Heart right ventricle (tissue), 16 donors: Measurements from ENCODE around the gene DISC1. TPM values are rescaled to one million over a fixed set of nuclear protein-coding genes. Genes with fewer than 3 reads are reported as not detected.
A peak's percentile ranks its signal among the peaks of the same experiment; 100 is the strongest.

ENCODE experiments used
- ATAC-seq, 8 donors: fragments of 200-7000 bp; cut with Tn5 transposase; one replicate each; pipeline ENCODE4 v1.9.1; 2020; ENCODE audit warnings: mild to moderate bottlenecking in 8 of 8, moderate library complexity in 8 of 8, moderate number of reproducible peaks in 1 of 8
- DNase-seq, 2 donors: peaks; one replicate each; pipeline ENCODE4 v3.0.0-alpha.2; 2020
- H3K27ac ChIP-seq, 10 donors: fragments of 200-600 bp; sonication (generic) in 2 of 10; one replicate each; pipeline versions ENCODE4 v1.5.0 to v1.8.0; 2020 to 2022; ENCODE audit warnings: mild to moderate bottlenecking in 3 of 10
- H3K27me3 ChIP-seq, 7 donors: fragments of 200-600 bp; one replicate each; pipeline ENCODE4 v1.8.0; 2021 to 2022; ENCODE audit warnings: mild to moderate bottlenecking in 2 of 7
- H3K36me3 ChIP-seq, 9 donors: fragments of 200-600 bp; sonication (generic) in 1 of 9; one replicate each; pipeline versions ENCODE4 v1.5.0 to v1.8.0; 2020 to 2022; ENCODE audit warnings: mild to moderate bottlenecking in 2 of 9
- H3K4me1 ChIP-seq, 9 donors: fragments of 200-600 bp; sonication (generic) in 1 of 9; one replicate each; pipeline versions ENCODE4 v1.5.0 to v1.8.0; 2020 to 2022; ENCODE audit warnings: mild to moderate bottlenecking in 4 of 9
- H3K4me3 ChIP-seq, 10 donors: fragments of 200-600 bp; sonication (generic) in 2 of 10; one replicate each; pipeline versions ENCODE4 v1.5.0 to v1.8.0; 2020 to 2022; ENCODE audit warnings: mild to moderate bottlenecking in 7 of 10, moderate library complexity in 2 of 10
- H3K9me3 ChIP-seq, 11 donors: fragments of 200-600 bp in 10 of 11; sonication (generic) in 2 of 11; one replicate each; pipeline versions ENCODE4 v1.5.0 to v1.8.0; 2013 to 2022; ENCODE audit warnings: mild to moderate bottlenecking in 2 of 11, control low read depth in 1 of 11, moderate library complexity in 1 of 11
- WGBS, 2 donors: extraction: QIAGEN DNeasy Blood & Tissue Kit; methylation state at CpG; one replicate each; pipeline ENCODE4 v1.1.7; 2013; ENCODE audit warnings: inconsistent platforms in 1 of 2; 5-methylcytosine and 5-hydroxymethylcytosine counted together
- intact Hi-C, 10 donors: fragments of 100-400 bp; cut with DNase I; formaldehyde crosslinking; loops; one replicate each; pipeline versions ENCODE4 v1.11.1 to v1.14.2; 2022
- polyA plus RNA-seq, 2 donors: library from polyadenylated mRNA; stranded (reverse); fragments of 200-250 nt; gene quantifications; one replicate each; pipeline ENCODE4 v1.2.3, GENCODE V29; 2013
- total RNA-seq, 10 donors: library from RNA; stranded (reverse); fragmentation: NEBNext Ultra II Directional in 3 of 10; extraction: Animal tissue kit (Norgen Biotek cat#: 25700) in 3 of 10; gene quantifications; one replicate each; pipeline versions ENCODE4 v1.2.1 to v1.2.4, GENCODE V29; 2021 to 2023
- TF ChIP-seq, protein P1 (sequence below), 9 donors: fragments of 200-600 bp; sonication (generic) in 2 of 9; IDR thresholded peaks; one replicate each; pipeline versions ENCODE4 v1.5.0 to v1.8.0; 2021 to 2022; ENCODE audit warnings: antibody characterized with exemption in 9 of 9, mild to moderate bottlenecking in 5 of 9, moderate library complexity in 1 of 9
- donor health status: Arrhythmogenic right ventricular cardiomyopathy.
- donor health status: ischemic (EF 13 %, LVEDD 7.1; RV severe dilation, severe dysfunction).
- donor health status: healthy with polysubstance abuse.
- donor health status: DM: no; HTN: yes; CAD: no.
- donor health status: DM: no; HTN: no; CAD: no.
- donor health status: ischemic (EF 25% LVEDD 6.9; RV normal size, moderate dysfunction).
- donor health status: ischemic (EF 25% LVEDD 5.7; RV mildly dilated, moderate dysfunction).
- donor health status: healthy.
- donor health status: DM: yes; HTN: yes; CAD: no.
- donor health status: Ischemic cardiomyopathy.
- donor health status: ischemic (EF 35%, LVEDD 5.7; RV mildly dilated, moderate dysfunction).
- donor health status: nonischemic (EF 11% LVEDD 7.7; RV severe dilation, severe dysfunction).
- donor health status: DM: yes; HTN: yes; CAD: no.
- donor health status: PGD.
- donor health status: ischemic (EF 29% LVEDD 5.4; RV normal size, mild dysfunction).
- donor health status: nonischemic (EF 23%, LVEDD 6.1; RV moderate dilation, normal function).

Gene DISC1
- total and polyA plus RNA-seq, 12 donors = 1.4 to 6.4 (median 4.0) TPM

DNA sequence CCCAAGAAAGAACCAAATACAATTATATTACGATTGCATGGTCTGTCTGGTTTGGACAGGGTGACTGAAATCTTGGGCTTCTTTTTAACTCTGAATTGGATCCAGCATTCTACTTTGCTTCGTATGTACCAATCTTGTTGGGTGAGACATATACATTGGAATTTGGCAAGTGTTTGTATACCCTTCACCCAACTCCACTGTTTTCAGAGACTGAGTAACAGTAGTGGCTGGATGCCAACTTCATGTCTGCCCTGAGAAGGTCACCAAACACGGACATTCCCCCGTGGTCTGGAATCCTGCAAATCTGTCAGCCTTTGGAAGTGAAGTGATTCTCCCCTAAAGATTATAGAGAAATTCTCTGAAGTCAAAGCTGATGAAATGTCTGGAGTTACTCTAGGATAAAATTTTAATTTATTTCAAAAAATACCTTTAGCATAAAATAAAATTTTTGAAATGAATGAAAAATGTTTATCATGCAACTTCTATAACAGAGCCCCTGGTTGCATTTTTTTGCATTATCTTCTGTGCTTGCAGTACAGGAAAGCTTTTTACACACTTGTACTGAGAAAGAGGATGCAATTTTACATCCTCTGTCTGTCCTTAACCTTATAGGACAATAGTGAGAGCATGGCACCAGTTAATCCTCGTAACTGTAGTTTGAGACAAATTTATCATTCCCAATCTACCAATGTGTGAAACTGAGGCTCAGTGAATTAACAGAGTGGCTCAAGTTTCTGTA is 201.8 kb downstream of the DISC1 start:
- Histone ChIP-seq H3K36me3 (peaks cover 0 to 18% (median 0%) of the 10 kb centered on the region in 9 donors), H3K27ac (peak overlapping the region in 8 of 10 donors; percentile 6 to 56 (median 30)), H3K4me3 (no peak overlapping the region), H3K27me3 (no peaks in the 10 kb centered on the region), H3K4me1 (peaks cover 0 to 49% (median 29%) of the 10 kb centered on the region in 9 donors), H3K9me3 (no peaks in the 10 kb centered on the region)
- ATAC-seq = peak in 7 of 8 donors; percentile 67 to 92 (median 79)
- TF ChIP-seq, protein P1, sequence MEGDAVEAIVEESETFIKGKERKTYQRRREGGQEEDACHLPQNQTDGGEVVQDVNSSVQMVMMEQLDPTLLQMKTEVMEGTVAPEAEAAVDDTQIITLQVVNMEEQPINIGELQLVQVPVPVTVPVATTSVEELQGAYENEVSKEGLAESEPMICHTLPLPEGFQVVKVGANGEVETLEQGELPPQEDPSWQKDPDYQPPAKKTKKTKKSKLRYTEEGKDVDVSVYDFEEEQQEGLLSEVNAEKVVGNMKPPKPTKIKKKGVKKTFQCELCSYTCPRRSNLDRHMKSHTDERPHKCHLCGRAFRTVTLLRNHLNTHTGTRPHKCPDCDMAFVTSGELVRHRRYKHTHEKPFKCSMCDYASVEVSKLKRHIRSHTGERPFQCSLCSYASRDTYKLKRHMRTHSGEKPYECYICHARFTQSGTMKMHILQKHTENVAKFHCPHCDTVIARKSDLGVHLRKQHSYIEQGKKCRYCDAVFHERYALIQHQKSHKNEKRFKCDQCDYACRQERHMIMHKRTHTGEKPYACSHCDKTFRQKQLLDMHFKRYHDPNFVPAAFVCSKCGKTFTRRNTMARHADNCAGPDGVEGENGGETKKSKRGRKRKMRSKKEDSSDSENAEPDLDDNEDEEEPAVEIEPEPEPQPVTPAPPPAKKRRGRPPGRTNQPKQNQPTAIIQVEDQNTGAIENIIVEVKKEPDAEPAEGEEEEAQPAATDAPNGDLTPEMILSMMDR (IDR thresholded peaks at IDR 0.05) = no peak
- intact Hi-C loops = no loop called here
- WGBS, 2 donors = 44 to 49% methylated on average over 5 of the region's 5 CpGs
- no peak for DNase-seq

DNA sequence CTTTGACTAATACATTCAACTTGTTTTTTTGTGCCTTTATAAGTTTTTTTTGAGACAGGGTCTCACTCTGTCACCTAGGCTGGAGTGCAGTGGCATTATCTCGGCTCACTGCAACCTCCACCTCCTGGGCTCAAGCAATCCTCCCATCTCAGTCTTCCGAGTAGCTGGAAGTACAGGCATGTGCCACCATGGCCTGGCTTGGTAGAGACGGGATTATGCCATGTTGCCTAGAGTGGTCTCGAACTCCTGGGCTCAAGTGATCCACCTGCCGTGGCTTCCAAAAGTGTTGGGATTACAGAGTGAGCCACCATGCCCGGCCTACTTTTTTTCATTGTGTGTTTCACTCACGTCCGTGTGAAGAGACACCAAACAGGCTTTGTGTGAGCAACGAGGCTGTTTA is 202.7 kb downstream of the DISC1 start:
- DNase-seq = no peak
- intact Hi-C loops = no loop called here
- TF ChIP-seq, protein P1 (IDR thresholded peaks at IDR 0.05) = no peak
- Histone ChIP-seq H3K27ac (peak overlapping the region in 2 of 10 donors; percentile 25 to 55), H3K9me3 (no peaks in the 10 kb centered on the region), H3K4me1 (peaks cover 0 to 44% (median 29%) of the 10 kb centered on the region in 9 donors), H3K27me3 (no peaks in the 10 kb centered on the region), H3K4me3 (no peak overlapping the region), H3K36me3 (peaks cover 0 to 18% (median 0%) of the 10 kb centered on the region in 9 donors)
- peak in 4 of 8 donors; percentile 37 to 69 (median 42) for ATAC-seq
- 76 to 80% methylated on average over 9 of the region's 9 CpGs for WGBS, 2 donors

DNA sequence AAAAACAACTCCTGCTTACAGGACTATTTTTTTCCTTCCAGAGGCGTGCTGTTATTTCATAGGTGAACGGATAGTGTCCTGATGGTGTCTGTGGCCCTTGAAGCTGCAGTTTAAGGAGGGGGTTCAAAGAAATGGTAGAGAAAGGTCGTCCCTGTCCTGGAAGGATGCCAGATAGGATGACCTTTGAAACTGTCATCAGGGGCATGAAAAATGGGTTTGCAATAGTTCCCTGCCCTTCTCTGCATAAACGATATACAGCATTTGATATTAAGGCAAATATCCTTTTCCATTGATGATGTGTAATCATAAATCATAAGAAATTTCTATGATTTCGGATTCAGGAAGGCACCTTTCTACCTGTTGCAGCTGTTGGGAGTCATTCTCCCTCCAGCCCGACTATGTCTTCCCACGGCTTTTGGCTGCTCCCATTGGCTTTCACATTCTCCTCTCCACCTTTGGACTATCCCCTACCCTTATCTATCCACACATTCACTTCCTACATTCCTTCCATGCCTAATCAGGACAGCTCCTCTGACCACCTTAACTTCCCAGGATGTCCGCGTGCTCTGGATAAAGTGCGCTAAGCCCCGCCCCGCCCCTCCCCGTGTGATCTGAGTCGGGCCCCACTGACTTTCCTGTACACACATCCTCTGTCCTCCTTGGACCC is 209.8 kb downstream of the DISC1 start:
- peaks cover 0 to 55% (median 9%) of the 10 kb centered on the region in 9 donors for H3K4me1 ChIP-seq
- no peak for DNase-seq
- 57 to 72% methylated on average over 14 of the region's 14 CpGs for WGBS, 2 donors
- H3K27ac ChIP-seq = peak overlapping the region in 1 of 10 donors; percentile 7
- no peak overlapping the region for H3K4me3 ChIP-seq
- intact Hi-C loops = no loop called here
- no peaks in the 10 kb centered on the region for H3K27me3 ChIP-seq
- TF ChIP-seq, protein P1 (IDR thresholded peaks at IDR 0.05) = no peak
- H3K36me3 ChIP-seq = peaks cover 0 to 22% (median 0%) of the 10 kb centered on the region in 9 donors
- peak in 6 of 8 donors; percentile 46 to 68 (median 60) for ATAC-seq
- H3K9me3 ChIP-seq = no peaks in the 10 kb centered on the region

DNA sequence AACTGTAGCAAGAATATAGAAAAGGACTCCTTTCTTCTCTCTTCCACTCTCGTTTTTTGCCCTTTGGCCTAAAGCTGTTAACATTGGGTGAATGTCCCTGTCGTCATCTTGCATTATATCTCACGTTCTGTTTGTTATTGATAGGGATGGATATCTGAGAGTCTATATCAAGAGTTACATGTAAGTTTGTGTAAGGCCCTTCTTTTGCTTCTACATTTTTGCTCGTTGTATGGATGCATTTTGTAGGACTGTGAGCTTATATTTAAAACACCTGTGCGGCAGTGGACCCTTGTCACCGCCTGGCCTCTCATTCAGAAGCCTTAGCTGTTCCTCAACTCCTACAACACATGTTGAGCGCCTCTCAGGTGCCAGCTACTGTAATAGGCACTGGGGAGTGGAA is 211.9 kb downstream of the DISC1 start:
- intact Hi-C loops = no loop called here

More for the DNA sequence above, 211.9 kb downstream of the DISC1 start:
- 70 to 81% methylated on average over 7 of the region's 7 CpGs for WGBS, 2 donors
- H3K27ac ChIP-seq = no peak overlapping the region
- no peaks in the 10 kb centered on the region for H3K27me3 ChIP-seq
- peaks cover 0 to 22% (median 0%) of the 10 kb centered on the region in 9 donors for H3K36me3 ChIP-seq
- TF ChIP-seq, protein P1 (IDR thresholded peaks at IDR 0.05) = no peak
- peaks cover 0 to 75% (median 12%) of the 10 kb centered on the region in 9 donors for H3K4me1 ChIP-seq
- no peaks in the 10 kb centered on the region for H3K9me3 ChIP-seq
- no peak overlapping the region for H3K4me3 ChIP-seq
- ATAC-seq (peak in 2 of 8 donors; percentile 2 to 9), DNase-seq (no peak)
